Astrocyte (in vitro differentiated cells and primary cell): ENCODE measurements around the gene C1orf141. TPM values are rescaled to one million over a fixed set of nuclear protein-coding genes. Genes with fewer than 3 reads are reported as not detected.
"Not testable (repeated sequence)": the region's sequence is repeated elsewhere in the genome, so short reads cannot be mapped to it uniquely, and the experiment has no call there.

Experiments
- DNase-seq: peaks from one replicate; pipeline ENCODE4 v3.0.0-alpha.2; 2010; ENCODE audit warnings: low read depth
- FAIRE-seq: peaks from 2 replicates; lab custom pipeline; 2011; peaks lifted over from hg19 to GRCh38; lab: Jason Lieb, UNC
- H2AFZ ChIP-seq: 2 replicates; pipeline ENCODE4 v1.6.0; 2012; ENCODE audit warnings: low read depth, low read length, inconsistent platforms
- H3K27ac ChIP-seq: 2 replicates; pipeline ENCODE4 v1.5.1; 2011; ENCODE audit warnings: low read depth, low read length, inconsistent platforms
- H3K27me3 ChIP-seq: 2 replicates; pipeline ENCODE4 v1.6.0; 2011; ENCODE audit warnings: low read length, inconsistent platforms; ENCODE audit not compliant: insufficient read depth
- H3K36me3 ChIP-seq: 2 replicates; pipeline ENCODE4 v1.5.1; 2011; ENCODE audit warnings: low read length, inconsistent platforms; ENCODE audit not compliant: insufficient read depth
- H3K4me1 ChIP-seq: 2 replicates; pipeline ENCODE4 v1.5.1; 2011; ENCODE audit warnings: low read length, inconsistent platforms; ENCODE audit not compliant: insufficient read depth
- H3K4me2 ChIP-seq: 2 replicates; pipeline ENCODE4 v1.6.0; 2012; ENCODE audit warnings: low read length, inconsistent platforms
- H3K4me3 ChIP-seq: 2 replicates; pipeline ENCODE4 v1.5.1; 2011; ENCODE audit warnings: low read depth, mild to moderate bottlenecking, low read length, inconsistent platforms; ENCODE audit not compliant: insufficient read depth
- H3K79me2 ChIP-seq: 2 replicates; pipeline ENCODE4 v1.6.0; 2012; ENCODE audit warnings: mild to moderate bottlenecking, low read length, inconsistent platforms; ENCODE audit not compliant: insufficient read depth
- H3K9ac ChIP-seq: 2 replicates; pipeline ENCODE4 v1.6.0; 2012; ENCODE audit warnings: mild to moderate bottlenecking, low read length, inconsistent platforms
- H3K9me3 ChIP-seq: 2 replicates; pipeline ENCODE4 v1.5.1; 2012; ENCODE audit warnings: low read depth, mild to moderate bottlenecking, low read length, inconsistent platforms; ENCODE audit not compliant: insufficient read depth
- H4K20me1 ChIP-seq: 2 replicates; pipeline ENCODE4 v1.6.0; 2012; ENCODE audit warnings: low read length, inconsistent platforms; ENCODE audit not compliant: insufficient read depth
- H3K27ac Mint-ChIP-seq: one replicate; pipeline ENCODE4 v1.8.0; 2021; ENCODE audit warnings: mild to moderate bottlenecking, mixed read lengths; ENCODE audit not compliant: unreplicated experiment
- H3K27me3 Mint-ChIP-seq: one replicate; pipeline ENCODE4 v1.8.0; 2021; ENCODE audit warnings: low read depth, mixed read lengths; ENCODE audit not compliant: unreplicated experiment
- H3K36me3 Mint-ChIP-seq: one replicate; pipeline ENCODE4 v1.8.0; 2021; ENCODE audit warnings: low read depth, mixed read lengths; ENCODE audit not compliant: unreplicated experiment
- H3K4me1 Mint-ChIP-seq: one replicate; pipeline ENCODE4 v1.8.0; 2021; ENCODE audit warnings: low read depth, mixed read lengths; ENCODE audit not compliant: unreplicated experiment
- H3K4me3 Mint-ChIP-seq: one replicate; pipeline ENCODE4 v1.8.0; 2021; ENCODE audit warnings: mild to moderate bottlenecking, moderate library complexity, mixed read lengths; ENCODE audit not compliant: unreplicated experiment
- H3K9me3 Mint-ChIP-seq: one replicate; pipeline ENCODE4 v1.8.0; 2021; ENCODE audit warnings: mild to moderate bottlenecking, mixed read lengths; ENCODE audit not compliant: unreplicated experiment
- CTCF ChIP-seq: IDR thresholded peaks from 2 replicates; pipeline ENCODE4 v1.5.1; 2011; ENCODE audit warnings: low read depth, mild to moderate bottlenecking, inconsistent platforms, low read length, moderate library complexity; ENCODE audit not compliant: insufficient read depth
- EZH2 ChIP-seq: IDR thresholded peaks from 2 replicates; pipeline ENCODE4 v1.6.1; 2012; ENCODE audit warnings: mild to moderate bottlenecking, low read length, inconsistent platforms; ENCODE audit not compliant: insufficient read depth
- total RNA-seq: library from RNA; stranded (reverse); gene quantifications from 2 replicates; pipeline ENCODE4 v1.2.1, GENCODE V29; 2021

The C1orf141 gene
- total RNA-seq, 1 donor from 2014 or later: not detected

GRCh38 chr1:67147973-67148372 is 13.2 kb upstream of the C1orf141 start:
- not testable (repeated sequence) for H3K4me1 Mint-ChIP-seq, H3K9me3 ChIP-seq, H3K27me3 ChIP-seq, H4K20me1 ChIP-seq, FAIRE-seq, H3K27ac ChIP-seq, H3K9me3 Mint-ChIP-seq, H3K9ac ChIP-seq, H2AFZ ChIP-seq, H3K4me3 ChIP-seq, DNase-seq, H3K4me3 Mint-ChIP-seq, H3K27ac Mint-ChIP-seq, H3K79me2 ChIP-seq, H3K4me1 ChIP-seq, H3K27me3 Mint-ChIP-seq, H3K4me2 ChIP-seq, H3K36me3 Mint-ChIP-seq, H3K36me3 ChIP-seq

- H2AFZ ChIP-seq: no peak overlapping the region
Observed at GRCh38 chr1:67146539-67146938, 11.8 kb upstream of the C1orf141 start.

GRCh38 chr1:67146101-67146500 is 11.3 kb upstream of the C1orf141 start:
- Mint-ChIP-seq H3K36me3 (no peaks in the 10 kb centered on the region), H3K4me1 (no peaks in the 10 kb centered on the region), H3K9me3 (no peaks in the 10 kb centered on the region), H3K4me3 (no peak overlapping the region), H3K27ac (no peak overlapping the region), H3K27me3 (no peaks in the 10 kb centered on the region)
- FAIRE-seq (no peak), DNase-seq (no peak)
- H3K9me3 ChIP-seq: no peaks in the 10 kb centered on the region
- no peak overlapping the region for H3K27ac ChIP-seq
- H3K4me1 ChIP-seq: no peaks in the 10 kb centered on the region
- H4K20me1 ChIP-seq: no peaks in the 10 kb centered on the region
- no peak overlapping the region for H2AFZ ChIP-seq
- TF ChIP-seq CTCF: no peak
- no peak for TF ChIP-seq EZH2
- H3K4me2 ChIP-seq: no peak overlapping the region
- H3K36me3 ChIP-seq: no peaks in the 10 kb centered on the region
- H3K79me2 ChIP-seq: no peaks in the 10 kb centered on the region
- H3K9ac ChIP-seq: no peak overlapping the region
- H3K4me3 ChIP-seq: no peak overlapping the region
- no peaks in the 10 kb centered on the region for H3K27me3 ChIP-seq

More at GRCh38 chr1:67146539-67146938, 11.8 kb upstream of the C1orf141 start:
- DNase-seq (no peak), FAIRE-seq (no peak)
- no peak overlapping the region for H3K27ac Mint-ChIP-seq
- no peaks in the 10 kb centered on the region for H3K79me2 ChIP-seq
- H3K9me3 Mint-ChIP-seq: no peaks in the 10 kb centered on the region
- H3K27ac ChIP-seq: no peak overlapping the region
- H3K9ac ChIP-seq: no peak overlapping the region
- no peak overlapping the region for H3K4me3 ChIP-seq
- no peaks in the 10 kb centered on the region for H3K36me3 Mint-ChIP-seq
- no peak overlapping the region for H3K4me2 ChIP-seq
- no peak for TF ChIP-seq CTCF
- TF ChIP-seq EZH2: no peak
- no peaks in the 10 kb centered on the region for H3K27me3 Mint-ChIP-seq
- no peaks in the 10 kb centered on the region for H3K27me3 ChIP-seq
- no peaks in the 10 kb centered on the region for H4K20me1 ChIP-seq
- no peaks in the 10 kb centered on the region for H3K36me3 ChIP-seq
- no peak overlapping the region for H3K4me3 Mint-ChIP-seq
- no peaks in the 10 kb centered on the region for H3K9me3 ChIP-seq
- H3K4me1 ChIP-seq: no peaks in the 10 kb centered on the region
- no peaks in the 10 kb centered on the region for H3K4me1 Mint-ChIP-seq
